Stimulated activated naive CD4-positive, alpha-beta T cell (primary cell): ENCODE results near the gene HNRNPF.

ENCODE experiments used
- DNase-seq, 6 experiments: peaks; one replicate each; lab custom pipeline; 2025; lab: John Stamatoyannopoulos, UW

Gene HNRNPF

DNA sequence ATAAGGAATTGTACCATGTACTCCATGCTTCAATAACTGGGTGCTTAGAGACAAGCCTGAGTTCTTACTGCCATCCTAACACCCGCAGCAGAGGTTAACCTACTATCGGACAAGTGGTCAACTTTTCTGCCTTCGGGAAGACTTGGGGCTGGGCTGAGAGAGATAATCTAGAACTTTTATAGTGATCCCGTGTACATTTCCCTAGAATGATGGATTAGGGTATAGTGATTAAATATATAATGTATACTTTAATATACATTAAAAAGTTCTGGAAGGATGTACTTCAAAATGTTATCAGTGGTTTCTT, 12.2 kb upstream of the HNRNPF start:
- no peak for DNase-seq

DNA sequence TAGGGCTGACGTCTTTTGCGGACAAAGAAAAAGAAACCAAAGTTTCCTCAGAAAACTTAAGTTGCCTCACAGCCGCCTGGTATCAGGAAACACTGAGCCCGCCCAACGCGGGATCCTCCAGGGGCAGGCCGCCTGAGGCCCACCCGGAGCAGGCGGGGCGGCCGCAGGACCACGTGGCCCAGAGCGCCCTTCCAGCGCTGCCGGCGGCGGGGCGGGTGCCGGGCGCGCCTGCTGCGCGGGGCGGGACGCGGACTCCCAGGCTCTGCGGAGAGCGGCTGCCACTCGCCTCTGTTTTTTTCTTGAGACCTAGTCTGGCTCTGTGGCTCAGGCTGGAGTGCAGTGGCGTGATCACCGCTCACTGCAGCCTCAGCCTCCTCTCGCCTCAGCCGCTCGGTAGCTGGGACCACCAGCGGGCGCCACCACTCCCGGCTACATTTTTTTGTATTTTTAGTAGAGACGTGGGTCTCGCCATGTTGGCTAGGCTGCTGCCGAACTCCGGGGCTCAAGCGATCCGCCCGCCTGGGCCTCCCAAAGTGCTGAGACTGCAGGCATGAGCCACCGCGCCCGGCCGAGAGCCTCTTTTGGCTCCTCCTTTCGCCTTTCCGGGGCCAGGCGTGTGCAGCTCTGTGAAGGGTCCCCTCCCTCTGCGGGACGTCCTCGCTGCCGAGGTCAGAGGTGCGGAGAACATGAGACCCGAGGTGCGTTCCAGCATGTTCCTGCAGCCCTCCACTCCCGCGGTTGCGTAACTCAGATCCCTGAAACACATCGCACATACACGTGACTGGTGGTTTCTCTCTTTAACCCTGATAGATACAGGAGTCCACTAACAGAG, 11.6 kb upstream of the HNRNPF start:
- peak; percentile 68 to 88 (median 72) for DNase-seq

DNA sequence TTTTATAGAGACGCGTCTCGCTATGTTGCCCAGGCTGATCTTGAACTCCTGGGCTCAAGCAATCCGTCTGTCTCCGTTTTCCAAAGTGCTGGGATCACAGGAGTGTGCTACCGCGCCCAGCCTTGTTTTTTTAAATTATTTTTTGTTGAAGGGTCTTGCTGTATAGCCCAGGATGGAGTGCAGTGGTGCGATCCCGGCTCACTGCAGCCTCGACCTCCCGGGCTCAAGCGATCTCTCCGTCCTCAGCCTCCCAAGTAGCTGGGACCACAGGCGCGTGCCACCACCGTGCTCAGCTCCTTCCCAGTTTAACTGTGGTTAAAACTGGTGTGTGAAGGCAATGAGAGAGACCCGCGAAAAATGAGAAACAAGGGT, 11.0 kb upstream of the HNRNPF start:
- no peak for DNase-seq

DNA sequence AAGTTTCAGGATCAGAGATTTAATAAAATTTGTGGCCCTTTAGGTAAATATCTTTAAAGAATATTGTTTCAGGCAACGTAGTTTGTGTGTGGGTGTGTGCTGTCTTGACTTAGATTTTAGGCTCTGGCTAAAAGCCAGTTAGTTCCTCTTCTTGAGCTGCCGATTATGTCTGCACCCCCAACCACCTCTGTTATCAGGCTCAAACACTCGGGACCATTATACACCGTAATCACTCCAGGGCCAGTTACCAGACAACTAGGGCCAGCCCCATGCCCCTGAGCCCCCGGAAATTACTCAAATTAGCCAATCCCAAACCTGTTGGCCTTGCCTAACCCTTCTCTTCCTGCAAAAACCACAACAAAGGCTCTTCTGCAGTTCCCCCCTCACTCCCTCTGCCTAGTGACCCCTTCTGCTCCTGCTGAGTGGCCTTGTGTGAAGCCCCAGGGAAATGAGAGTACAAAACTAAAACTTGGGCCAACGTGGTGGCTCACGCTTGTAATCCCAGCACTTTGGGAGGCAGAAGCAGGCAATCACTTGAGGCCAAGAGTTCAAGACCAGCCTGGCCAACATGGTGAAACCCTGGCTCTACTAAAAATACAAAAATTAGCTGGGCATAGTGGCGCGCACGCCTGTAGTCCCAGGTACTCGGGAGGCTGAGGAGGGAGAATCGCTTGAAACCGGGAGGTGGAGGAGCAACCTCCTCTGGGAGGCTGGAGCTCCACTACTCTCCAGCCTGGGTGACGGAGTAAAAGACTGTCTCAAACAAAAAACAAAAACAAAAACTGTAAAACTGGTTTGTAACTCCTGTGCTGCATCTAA, 9.2 kb upstream of the HNRNPF start:
- peak in 3 of 6 experiments; percentile 31 to 49 (median 38) for DNase-seq

DNA sequence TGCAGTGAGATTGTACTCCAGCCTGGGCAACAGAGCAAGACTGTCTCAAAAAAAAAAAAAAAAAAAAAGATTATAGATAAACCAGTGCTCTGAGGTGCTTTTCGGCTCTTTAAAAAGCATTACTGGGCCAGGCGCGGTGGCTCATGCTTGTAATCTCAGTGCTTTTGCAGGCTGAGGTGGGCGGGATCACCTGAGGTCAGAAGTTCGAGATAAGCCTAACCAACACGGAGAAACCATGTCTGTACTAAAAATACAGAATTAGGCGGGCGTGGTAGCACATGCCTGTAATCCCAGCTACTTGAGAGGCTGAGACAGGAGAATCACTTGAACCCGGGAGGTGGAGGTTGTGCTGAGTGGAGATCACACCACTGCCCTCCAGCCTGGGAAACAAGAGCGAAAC, 6.6 kb upstream of the HNRNPF start:
- DNase-seq = no peak

DNA sequence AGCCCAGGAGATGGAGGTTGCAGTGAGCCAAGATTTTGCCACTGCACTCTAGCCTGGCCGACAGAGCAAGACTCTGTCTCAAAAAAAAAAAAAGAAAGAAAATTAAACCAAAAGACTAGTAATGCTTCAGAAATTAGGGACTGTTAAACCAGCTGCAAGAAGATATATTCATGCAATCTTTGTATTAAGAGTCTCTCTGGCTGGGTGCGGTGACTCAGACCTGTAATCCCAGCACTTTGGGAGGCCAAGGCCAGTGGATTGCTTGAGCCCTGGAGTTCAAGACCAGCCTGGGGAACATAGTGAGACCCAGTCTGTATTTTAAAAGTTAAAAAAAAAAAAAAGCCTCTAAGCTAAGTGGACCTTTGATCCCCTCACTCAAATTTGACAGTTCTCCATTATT, 2.5 kb upstream of the HNRNPF start:
- no peak for DNase-seq

DNA sequence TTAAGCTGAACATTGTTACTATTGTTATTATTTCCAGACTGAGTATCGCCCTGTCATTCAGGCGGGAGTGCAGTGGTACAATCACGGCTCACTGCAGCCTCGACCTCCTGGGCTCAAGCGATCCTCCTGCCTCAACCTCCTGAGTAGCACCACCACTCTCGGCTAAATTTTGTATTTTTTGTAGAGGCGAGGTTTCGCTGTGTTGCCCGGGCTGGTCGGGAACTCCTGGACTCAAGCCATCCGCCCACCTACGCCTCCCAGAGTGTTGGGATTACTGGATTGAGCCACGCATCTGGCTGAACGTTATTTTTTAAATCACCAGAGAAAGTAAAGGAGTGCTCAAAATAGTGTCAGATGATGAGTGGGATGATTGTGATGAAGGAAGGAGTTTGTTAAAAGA, 1.4 kb upstream of the HNRNPF start:
- DNase-seq = no peak

DNA sequence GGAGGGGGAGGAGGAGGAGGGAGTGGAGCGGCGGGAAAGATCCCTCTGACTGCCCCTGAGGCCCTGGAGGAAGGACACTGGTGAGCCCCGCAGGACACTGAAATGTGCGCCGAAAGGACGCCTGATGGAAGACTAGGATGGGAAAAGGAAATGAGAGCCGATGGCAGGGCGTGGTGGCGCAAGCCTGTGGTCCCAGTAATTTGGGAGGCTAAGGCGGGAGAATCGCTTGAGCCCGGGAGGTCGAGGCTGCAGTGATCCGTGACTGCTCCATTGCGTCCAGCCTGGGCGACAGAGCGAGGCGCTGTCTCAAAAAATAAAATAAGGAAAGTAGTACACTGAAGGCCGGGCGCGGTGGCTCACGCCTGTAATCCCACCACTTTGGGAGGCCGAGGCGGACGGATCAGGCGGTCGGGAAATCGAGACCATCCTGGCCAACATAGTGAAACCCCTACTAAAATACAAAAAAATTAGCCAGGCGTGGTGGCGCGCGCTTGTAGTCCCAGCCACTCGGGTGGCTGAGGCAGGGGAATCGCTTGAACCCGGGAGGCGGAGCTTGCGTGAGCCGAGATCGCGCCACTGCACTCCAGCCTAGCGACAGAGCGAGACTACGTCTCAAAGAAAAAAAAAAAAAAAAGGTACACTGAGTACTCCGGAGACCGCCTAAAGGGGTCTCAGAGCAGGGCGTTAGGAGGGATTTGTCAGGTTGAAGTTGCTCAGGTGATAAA, 561 bp upstream of the HNRNPF start:
- peak; percentile 57 to 78 (median 64) for DNase-seq

DNA sequence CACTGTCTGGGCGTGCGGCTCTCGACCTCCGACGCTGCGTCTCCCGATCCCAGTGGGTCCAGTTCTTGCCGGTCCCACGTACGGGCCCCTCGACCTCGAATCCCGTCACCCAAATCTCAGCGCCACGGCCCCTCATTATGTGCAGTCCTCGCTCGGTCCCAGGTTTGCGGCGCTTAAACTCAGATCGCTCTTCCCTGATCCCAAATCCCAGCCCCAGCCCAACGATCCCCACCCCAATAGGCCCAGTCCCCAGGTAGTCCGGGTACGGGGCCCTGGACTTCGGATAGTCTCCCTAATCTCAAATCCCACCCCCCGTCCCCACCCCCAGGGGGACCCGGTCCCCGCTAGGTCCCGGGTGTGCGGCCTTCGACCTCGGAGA, 666 bp downstream of the HNRNPF start:
- DNase-seq = no peak

DNA sequence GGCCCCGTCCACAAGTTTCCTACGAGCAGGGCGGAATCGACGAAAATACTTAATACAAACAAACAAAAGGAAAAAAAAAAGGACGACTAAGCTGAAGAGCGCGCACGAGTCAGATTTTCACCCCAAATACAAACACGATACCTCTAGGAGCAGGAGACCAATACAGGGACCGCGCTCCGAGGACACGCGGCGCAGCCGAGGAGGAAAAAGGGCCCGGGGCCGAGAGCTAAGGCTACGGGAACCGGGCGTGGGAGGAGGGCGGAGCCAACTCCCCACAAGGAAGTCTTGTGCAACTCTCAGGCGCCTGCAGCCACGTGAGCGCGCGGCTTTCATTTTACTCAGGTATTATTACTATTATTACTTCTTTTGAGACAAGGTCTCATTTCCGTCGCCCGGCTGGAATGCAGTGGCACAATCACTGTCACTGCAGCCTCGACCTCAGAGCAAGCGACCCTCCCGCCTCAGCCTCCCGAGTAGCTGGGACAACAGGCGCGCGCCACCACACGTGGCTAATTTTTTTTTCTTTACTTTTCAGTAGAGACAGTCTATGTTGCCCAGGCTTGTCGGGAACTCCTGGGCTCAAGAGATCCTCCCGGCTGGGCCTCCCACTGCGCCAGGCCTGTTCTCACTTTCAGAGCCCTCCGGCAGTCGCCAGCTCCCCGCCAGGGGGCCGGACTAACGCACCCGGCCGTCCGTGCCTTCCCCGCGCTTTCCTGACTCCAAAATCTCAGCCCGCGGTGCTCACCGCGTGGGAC, 1.2 kb downstream of the HNRNPF start:
- peak; percentile 65 to 81 (median 76) for DNase-seq

DNA sequence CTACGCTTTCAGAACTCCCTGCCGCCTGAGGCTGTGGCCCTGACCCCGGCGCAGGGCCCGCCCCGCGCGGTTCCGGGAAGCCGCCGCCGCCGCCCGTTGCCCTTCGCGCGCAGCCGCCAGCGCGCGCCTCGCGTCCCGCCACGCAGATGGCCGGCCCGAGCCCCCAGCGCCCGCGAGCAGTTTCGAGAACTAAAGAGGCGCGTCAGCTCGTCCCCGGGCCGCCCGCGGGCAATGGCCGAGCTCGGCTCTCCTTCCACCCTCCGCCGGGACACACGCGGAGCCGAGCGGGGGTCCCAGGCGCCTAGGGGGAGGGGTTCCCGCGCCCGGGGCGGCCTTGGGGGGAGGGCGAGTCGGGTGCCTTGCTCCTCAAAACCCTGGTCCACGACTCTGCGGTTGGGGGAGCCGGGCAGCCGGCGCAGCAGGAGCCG, 1.8 kb downstream of the HNRNPF start:
- DNase-seq = peak in 5 of 6 experiments; percentile 25 to 68 (median 57)

DNA sequence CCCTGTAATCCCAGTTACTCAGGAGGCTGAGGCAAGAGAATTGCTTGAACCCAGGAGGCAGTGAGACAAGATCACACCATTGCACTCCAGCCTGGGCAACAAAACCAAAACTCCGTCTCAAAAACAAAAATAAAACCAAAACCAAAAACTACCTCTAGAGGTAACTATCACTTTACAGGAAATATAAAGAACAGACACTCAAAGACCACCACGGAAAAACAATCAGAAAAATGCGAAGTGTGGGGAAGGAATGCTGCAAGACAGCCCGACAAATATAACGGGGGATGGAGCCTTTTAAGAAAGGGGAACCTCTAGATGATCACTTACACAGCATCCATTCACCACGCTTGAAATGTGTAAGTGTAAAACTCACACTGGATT, 4.3 kb downstream of the HNRNPF start:
- DNase-seq = peak in 1 of 6 experiments; percentile 34

DNA sequence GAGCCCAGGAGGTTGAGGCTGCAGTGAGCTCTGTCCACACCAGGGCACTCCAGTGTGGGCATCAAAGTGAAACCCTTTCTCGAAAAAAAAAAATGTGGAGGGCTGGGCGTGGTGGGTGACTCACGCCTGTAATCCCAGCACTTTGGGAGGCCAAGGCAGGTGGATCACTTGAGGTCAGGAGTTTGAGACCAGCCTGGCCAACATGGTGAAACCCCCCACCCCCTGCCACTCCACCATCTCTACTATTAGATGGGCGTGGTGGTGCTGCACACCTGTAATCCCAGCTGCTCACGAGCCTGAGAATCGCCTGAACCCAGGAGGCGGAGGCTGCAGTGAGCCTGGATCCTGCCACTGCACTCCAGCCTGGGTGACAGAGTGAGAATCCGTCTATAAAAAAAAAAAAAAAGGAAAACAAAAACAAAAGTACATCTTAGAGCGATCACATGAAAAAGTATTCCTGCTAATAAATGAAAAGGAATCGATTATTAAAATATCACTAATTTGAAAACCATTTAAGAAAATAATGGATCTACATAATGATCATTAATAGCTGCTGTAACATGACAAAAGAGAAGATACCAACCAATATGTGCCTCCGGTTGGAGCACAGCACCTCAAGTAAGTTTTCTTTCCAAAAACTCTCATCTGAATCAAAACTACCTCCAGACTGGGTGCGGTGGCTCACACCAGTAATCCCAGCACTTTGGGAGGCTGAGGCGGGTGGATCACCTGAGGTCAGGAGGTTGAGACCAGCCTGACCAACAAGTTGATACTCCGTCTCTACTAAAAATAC, 4.9 kb downstream of the HNRNPF start:
- DNase-seq = no peak

DNA sequence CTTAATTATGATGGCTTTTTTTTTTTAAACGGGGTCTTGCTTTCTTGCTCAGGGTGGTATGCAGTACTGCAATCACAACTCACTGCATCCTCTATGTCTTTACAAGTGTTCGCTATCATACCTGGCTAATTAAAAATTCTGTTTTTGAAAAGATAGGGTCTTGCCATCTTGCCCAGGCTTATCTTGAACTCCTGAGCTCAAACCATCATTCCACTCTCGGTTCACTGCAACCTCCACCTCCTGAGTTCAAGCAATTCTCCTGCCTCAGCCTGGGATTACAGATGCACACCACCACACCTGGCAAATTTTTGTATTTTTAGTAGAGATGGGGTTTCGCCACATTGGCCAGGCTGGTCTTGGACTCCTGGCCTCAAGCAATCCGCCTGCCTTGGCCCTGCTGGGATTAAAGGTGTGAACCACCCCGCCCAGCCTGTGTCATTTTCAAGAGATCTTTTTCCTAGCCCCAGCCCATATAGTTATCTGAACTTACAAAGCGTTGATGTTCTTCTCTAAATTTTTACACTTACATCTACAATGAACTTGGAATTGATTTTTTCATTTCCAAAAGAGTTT, 6.0 kb downstream of the HNRNPF start:
- no peak for DNase-seq

DNA sequence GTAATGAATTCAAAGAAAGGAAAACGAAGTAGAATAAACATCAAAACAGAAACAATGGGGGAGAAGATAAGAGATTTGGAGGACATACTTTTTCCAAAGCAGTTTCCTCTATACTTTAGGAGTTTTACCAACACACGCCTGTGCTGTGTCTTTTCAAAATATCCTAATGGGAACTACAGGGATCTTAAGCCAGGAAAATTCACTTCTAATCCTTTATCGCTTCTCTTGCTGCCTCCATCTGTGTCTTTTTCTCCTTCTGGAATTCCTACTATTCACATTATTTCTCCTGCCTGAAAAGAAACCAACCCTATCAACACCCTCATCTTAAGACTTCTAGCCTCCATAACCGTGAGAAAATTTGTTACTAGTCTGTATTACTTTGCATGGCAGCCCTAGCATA, 6.8 kb downstream of the HNRNPF start:
- DNase-seq = no peak

DNA sequence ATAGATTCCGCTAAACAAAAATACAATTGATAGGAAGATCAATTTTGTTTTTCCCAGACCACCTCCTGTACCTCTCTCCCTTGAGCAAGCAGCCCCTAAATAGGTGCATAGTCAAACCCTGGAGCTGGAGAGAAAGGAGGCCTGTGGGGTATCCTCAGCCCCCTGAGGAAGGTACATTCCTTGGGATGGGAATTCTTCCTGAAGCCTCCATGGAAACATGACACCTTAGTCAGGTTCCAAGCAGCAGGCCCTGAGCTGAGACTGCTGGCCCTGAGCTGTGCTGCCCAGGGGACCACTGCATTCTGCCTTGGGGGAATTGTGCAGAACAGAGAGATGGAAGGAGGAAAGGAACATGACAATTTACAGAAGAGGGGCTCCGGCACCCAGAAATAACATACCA, 7.4 kb downstream of the HNRNPF start:
- no peak for DNase-seq

DNA sequence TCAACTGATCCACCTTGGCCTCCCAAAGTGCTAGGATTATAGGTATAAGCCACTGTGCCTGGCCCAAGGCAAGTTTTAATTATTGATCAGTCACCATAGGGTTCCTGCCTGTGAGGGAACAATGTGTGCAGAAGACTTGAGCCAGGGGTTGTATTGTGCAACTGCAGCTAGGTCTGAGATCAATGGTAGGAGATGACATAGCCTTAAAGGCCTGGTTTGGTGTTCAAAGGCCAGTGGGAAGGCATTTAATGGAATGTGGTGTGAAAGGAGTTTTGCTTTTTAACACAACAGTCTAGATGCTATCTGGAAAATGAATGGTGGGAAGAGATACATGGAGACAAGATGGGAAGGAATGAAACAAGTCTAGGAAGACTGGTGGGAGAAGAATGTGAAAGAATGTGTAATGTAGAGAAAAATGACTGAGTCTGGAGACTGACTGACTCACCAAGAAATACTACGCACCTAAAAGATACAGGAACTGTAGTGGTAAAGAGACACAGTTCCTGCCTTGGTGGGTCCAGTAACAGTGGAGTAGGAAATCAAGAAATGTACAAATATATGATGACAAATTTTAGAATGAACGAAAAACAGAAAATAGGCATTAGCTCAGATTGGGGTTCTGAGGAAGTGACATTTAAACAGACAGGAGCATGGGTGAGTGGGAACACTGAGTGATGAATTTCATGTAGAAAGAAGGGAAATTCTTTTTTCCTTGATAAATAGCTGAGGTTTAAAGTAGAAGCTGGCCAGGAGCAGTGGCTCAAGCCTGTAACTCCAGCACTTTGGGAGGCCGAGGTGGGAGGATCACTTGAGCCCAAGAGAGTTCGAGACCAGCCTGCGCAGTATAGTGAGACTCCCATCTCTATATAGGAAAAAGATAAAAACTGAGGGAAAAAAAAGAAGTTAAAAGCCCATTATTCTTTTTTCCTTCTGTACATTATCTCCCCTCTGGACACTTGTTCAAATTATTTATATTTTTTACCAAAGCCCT, 9.4 kb downstream of the HNRNPF start:
- DNase-seq = no peak

DNA sequence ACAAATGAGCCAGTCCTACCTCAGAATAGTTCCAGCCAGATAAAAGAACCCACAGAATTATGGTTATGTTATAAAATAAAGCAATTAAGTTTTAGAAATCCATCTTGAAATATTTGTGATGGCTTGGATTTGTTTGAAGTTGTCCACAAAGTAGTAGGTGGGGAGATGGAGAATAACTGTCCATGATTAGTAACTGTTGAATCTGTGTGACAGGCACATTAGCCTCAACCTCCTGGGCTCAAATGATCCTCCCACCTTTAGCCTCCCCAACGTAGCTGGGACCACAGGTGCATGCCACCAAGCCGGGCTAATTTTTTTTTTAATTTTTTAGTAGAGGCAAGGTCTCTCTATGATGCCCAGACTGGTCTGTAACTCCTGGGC, 10.1 kb downstream of the HNRNPF start:
- no peak for DNase-seq

DNA sequence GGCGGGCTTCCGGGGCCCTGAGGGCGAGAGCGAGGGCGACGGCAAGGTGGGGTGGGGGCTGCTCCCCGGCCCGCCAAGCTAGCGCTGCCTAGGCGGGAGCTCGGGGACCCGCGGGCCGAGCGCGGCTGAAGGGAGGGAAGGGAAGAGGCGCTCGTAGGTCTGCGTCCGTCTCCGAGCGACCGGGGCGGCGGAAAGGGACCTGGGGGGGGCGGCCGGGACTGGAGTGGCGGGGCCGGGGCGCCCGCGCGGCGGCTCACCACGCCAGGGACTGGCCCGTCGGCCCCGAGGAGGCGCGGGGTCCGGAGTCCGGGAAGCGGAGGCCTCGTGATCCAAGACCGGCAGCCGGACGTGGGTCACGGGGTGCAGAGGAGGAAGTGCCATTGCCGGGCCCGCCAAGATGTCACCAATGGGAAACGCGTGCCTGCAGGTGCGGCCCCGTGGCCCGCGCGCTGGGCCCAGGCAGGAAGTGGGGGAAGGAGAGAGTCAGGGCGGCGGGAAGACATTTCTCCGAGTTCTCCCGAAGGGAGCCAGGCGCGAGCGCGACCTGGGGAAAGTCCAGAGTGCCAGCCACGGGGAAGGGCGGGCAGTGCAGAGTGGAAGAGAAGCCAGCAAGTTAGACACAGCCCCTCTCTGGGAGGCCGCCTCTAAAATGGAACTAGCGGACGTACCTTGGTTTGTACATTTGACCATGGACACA, 11.9 kb downstream of the HNRNPF start:
- DNase-seq = peak; percentile 55 to 70 (median 64)
